ENCODE measurements around the gene BEND3. TPM values are rescaled to one million over a fixed set of nuclear protein-coding genes. Genes with fewer than 3 reads are reported as not detected.

Gene BEND3
- total and polyA plus RNA-seq, 4 donors = 2.3 to 4.3 (median 3.4) TPM

DNA sequence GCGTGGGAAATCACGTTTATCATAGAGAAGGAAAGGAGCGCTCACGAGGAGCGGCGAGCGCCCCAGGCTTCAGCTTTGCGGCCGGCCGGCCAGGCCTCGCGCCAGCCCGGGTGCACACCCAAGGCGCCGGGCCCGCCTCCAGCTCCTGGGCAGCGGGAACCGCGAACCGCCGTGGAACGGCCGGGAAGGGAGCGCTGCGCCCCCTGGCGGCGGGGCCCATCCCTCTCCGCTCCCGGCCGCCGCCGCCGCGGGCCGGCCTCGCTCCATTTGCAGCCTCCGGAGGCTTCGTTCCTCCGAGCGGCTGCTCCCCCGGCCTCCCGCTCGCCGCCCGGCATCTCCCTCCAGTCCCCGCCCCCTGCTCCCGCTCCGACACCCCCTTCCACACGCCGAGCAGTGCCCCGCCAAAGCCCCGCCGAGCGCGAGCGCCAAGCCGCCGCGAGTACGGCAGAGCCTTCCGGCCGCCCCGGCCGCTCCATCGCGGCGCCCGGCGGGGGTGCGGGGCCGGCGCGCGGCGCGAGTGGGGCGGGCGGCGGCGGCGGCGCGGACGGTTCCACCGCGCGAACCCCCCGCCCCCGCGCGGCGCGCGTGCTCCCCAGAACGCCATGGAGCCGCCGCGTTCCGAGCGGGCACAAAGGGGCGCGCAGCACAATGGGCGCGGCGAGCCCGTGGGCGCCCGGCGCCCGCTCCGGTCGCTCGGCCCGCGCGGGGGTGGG, 946 bp downstream of the BEND3 start:
- Histone ChIP-seq H3K9me3 (ENCODE audit: control insufficient read depth, insufficient read depth, low read length) (no peaks in the 10 kb centered on the region), H3K36me3 (ENCODE audit: control insufficient read depth, insufficient read depth, low read length) (no peaks in the 10 kb centered on the region), H3K4me1 (ENCODE audit: control insufficient read depth, insufficient read depth, low read length) (peaks cover 19% of the 10 kb centered on the region), H3K27me3 (ENCODE audit: control insufficient read depth, insufficient read depth, low read length) (no peaks in the 10 kb centered on the region), H3K4me3 (ENCODE audit: low read depth, low read length) (peak overlapping the region; percentile 44), H3K27ac (ENCODE audit: low read depth, low read length) (peak overlapping the region; percentile 64)
- DNase-seq (ENCODE audit: low read depth in 4 of 6, low spot score in 6 of 6) = peak in 5 of 6 donors; percentile 64 to 96 (median 75)
- 0% methylated on average over 116 of the region's 116 CpGs for WGBS (ENCODE audit: insufficient coverage)

GRCh38 chr6:107110200-107110599, 5.1 kb downstream of the BEND3 start:
- H3K36me3 ChIP-seq (ENCODE audit: control insufficient read depth, insufficient read depth, low read length) = peaks cover 2% of the 10 kb centered on the region
- H3K27me3 ChIP-seq (ENCODE audit: control insufficient read depth, insufficient read depth, low read length) = no peaks in the 10 kb centered on the region
- DNase-seq (ENCODE audit: low read depth in 4 of 6, low spot score in 6 of 6) = no peak
- WGBS (ENCODE audit: insufficient coverage) = no CpG with 5 or more reads among the region's 1 CpG
- H3K9me3 ChIP-seq (ENCODE audit: control insufficient read depth, insufficient read depth, low read length) = no peaks in the 10 kb centered on the region
- no peak overlapping the region for H3K4me3 ChIP-seq (ENCODE audit: low read depth, low read length)
- H3K4me1 ChIP-seq (ENCODE audit: control insufficient read depth, insufficient read depth, low read length) = peaks cover 18% of the 10 kb centered on the region
- no peak overlapping the region for H3K27ac ChIP-seq (ENCODE audit: low read depth, low read length)

GRCh38 chr6:107108201-107108890, 7.0 kb downstream of the BEND3 start:
- H3K36me3 ChIP-seq (ENCODE audit: control insufficient read depth, insufficient read depth, low read length) = peaks cover 2% of the 10 kb centered on the region
- no peaks in the 10 kb centered on the region for H3K9me3 ChIP-seq (ENCODE audit: control insufficient read depth, insufficient read depth, low read length)
- H3K4me3 ChIP-seq (ENCODE audit: low read depth, low read length) = no peak overlapping the region
- no peak overlapping the region for H3K27ac ChIP-seq (ENCODE audit: low read depth, low read length)
- H3K4me1 ChIP-seq (ENCODE audit: control insufficient read depth, insufficient read depth, low read length) = peaks cover 11% of the 10 kb centered on the region
- no peaks in the 10 kb centered on the region for H3K27me3 ChIP-seq (ENCODE audit: control insufficient read depth, insufficient read depth, low read length)
- WGBS (ENCODE audit: insufficient coverage) = 76% methylated on average over 14 of the region's 17 CpGs
- no peak for DNase-seq (ENCODE audit: low read depth in 4 of 6, low spot score in 6 of 6)

DNA sequence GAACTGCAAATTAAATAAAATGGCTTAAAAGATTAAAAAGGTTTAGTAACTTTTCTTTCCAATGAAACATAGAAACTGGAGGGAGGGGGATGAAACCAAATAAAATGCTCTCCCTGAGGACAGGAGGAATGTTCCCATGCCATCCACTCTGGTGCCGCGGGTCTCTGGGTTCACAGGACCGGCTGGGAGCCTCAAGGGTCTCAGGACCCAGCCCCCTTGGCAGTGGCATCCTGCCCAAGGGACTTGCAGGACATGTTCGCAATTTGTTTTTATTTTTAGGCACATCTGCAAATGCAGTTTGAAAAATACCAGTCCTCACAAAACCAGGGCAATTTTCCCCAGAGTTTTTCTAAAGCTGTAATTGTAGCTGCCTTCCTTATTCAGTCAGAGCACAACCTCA, 7.5 kb downstream of the BEND3 start:
- Histone ChIP-seq H3K27ac (ENCODE audit: low read depth, low read length) (no peak overlapping the region), H3K9me3 (ENCODE audit: control insufficient read depth, insufficient read depth, low read length) (no peaks in the 10 kb centered on the region), H3K4me1 (ENCODE audit: control insufficient read depth, insufficient read depth, low read length) (peaks cover 5% of the 10 kb centered on the region), H3K36me3 (ENCODE audit: control insufficient read depth, insufficient read depth, low read length) (peaks cover 2% of the 10 kb centered on the region), H3K27me3 (ENCODE audit: control insufficient read depth, insufficient read depth, low read length) (no peaks in the 10 kb centered on the region), H3K4me3 (ENCODE audit: low read depth, low read length) (no peak overlapping the region)
- no peak for DNase-seq (ENCODE audit: low read depth in 4 of 6, low spot score in 6 of 6)
- WGBS (ENCODE audit: insufficient coverage) = 79% methylated on average over 4 of the region's 4 CpGs

DNA sequence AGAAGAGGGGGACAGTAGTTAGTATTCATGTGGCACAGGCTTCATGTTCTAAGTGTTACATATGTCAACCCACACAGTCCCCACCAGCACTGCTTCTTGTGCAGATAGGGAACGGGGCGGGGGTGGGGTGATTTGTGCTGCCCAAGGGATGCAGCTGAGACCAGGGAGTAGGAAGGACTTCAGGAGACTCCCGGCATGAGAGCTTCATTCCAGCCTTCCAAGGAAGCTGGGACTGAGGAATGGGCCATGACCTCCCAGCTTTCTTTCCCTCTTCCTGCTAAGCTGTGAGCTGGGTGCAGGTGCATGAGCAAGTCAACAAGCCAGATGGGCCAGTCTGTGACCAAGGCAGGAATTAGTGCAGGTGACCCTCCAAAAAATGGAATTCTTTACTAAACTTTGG, 9.2 kb downstream of the BEND3 start:
- Histone ChIP-seq H3K27ac (ENCODE audit: low read depth, low read length) (no peak overlapping the region), H3K36me3 (ENCODE audit: control insufficient read depth, insufficient read depth, low read length) (peaks cover 2% of the 10 kb centered on the region), H3K9me3 (ENCODE audit: control insufficient read depth, insufficient read depth, low read length) (no peaks in the 10 kb centered on the region), H3K4me1 (ENCODE audit: control insufficient read depth, insufficient read depth, low read length) (peaks cover 11% of the 10 kb centered on the region), H3K4me3 (ENCODE audit: low read depth, low read length) (no peak overlapping the region), H3K27me3 (ENCODE audit: control insufficient read depth, insufficient read depth, low read length) (no peaks in the 10 kb centered on the region)
- DNase-seq (ENCODE audit: low read depth in 4 of 6, low spot score in 6 of 6) = no peak
- WGBS (ENCODE audit: insufficient coverage) = 69% methylated on average over 2 of the region's 3 CpGs

- no peak for DNase-seq (ENCODE audit: low read depth in 4 of 6, low spot score in 6 of 6)
- no peaks in the 10 kb centered on the region for H3K27me3 ChIP-seq (ENCODE audit: control insufficient read depth, insufficient read depth, low read length)
- peaks cover 2% of the 10 kb centered on the region for H3K36me3 ChIP-seq (ENCODE audit: control insufficient read depth, insufficient read depth, low read length)
- H3K4me3 ChIP-seq (ENCODE audit: low read depth, low read length) = no peak overlapping the region
- H3K27ac ChIP-seq (ENCODE audit: low read depth, low read length) = no peak overlapping the region
- WGBS (ENCODE audit: insufficient coverage) = 89% methylated on average over 6 of the region's 7 CpGs
- H3K9me3 ChIP-seq (ENCODE audit: control insufficient read depth, insufficient read depth, low read length) = no peaks in the 10 kb centered on the region
- peaks cover 11% of the 10 kb centered on the region for H3K4me1 ChIP-seq (ENCODE audit: control insufficient read depth, insufficient read depth, low read length)
These were observed 9.7 kb downstream of the BEND3 start for GRCh38 chr6:107105511-107106116.

GRCh38 chr6:107103082-107103481, 12.2 kb downstream of the BEND3 start:
- Histone ChIP-seq H3K36me3 (ENCODE audit: control insufficient read depth, insufficient read depth, low read length) (peaks cover 8% of the 10 kb centered on the region), H3K9me3 (ENCODE audit: control insufficient read depth, insufficient read depth, low read length) (no peaks in the 10 kb centered on the region), H3K27me3 (ENCODE audit: control insufficient read depth, insufficient read depth, low read length) (no peaks in the 10 kb centered on the region), H3K4me3 (ENCODE audit: low read depth, low read length) (no peak overlapping the region), H3K4me1 (ENCODE audit: control insufficient read depth, insufficient read depth, low read length) (peaks cover 11% of the 10 kb centered on the region), H3K27ac (ENCODE audit: low read depth, low read length) (no peak overlapping the region)
- 89% methylated on average over 6 of the region's 6 CpGs for WGBS (ENCODE audit: insufficient coverage)
- no peak for DNase-seq (ENCODE audit: low read depth in 4 of 6, low spot score in 6 of 6)

- whole genome bisulfite sequencing (ENCODE audit: insufficient coverage) = 69% methylated on average over 6 of the region's 7 CpGs
- Histone ChIP-seq H3K4me1 (ENCODE audit: control insufficient read depth, insufficient read depth, low read length) (peaks cover 7% of the 10 kb centered on the region), H3K27me3 (ENCODE audit: control insufficient read depth, insufficient read depth, low read length) (no peaks in the 10 kb centered on the region), H3K36me3 (ENCODE audit: control insufficient read depth, insufficient read depth, low read length) (peaks cover 6% of the 10 kb centered on the region), H3K9me3 (ENCODE audit: control insufficient read depth, insufficient read depth, low read length) (no peaks in the 10 kb centered on the region), H3K4me3 (ENCODE audit: low read depth, low read length) (no peak overlapping the region), H3K27ac (ENCODE audit: low read depth, low read length) (no peak overlapping the region)
- DNase-seq (ENCODE audit: low read depth in 4 of 6, low spot score in 6 of 6) = peak in 1 of 6 donors; percentile 11
These were observed 12.9 kb downstream of the BEND3 start for GRCh38 chr6:107102414-107102805.

DNA sequence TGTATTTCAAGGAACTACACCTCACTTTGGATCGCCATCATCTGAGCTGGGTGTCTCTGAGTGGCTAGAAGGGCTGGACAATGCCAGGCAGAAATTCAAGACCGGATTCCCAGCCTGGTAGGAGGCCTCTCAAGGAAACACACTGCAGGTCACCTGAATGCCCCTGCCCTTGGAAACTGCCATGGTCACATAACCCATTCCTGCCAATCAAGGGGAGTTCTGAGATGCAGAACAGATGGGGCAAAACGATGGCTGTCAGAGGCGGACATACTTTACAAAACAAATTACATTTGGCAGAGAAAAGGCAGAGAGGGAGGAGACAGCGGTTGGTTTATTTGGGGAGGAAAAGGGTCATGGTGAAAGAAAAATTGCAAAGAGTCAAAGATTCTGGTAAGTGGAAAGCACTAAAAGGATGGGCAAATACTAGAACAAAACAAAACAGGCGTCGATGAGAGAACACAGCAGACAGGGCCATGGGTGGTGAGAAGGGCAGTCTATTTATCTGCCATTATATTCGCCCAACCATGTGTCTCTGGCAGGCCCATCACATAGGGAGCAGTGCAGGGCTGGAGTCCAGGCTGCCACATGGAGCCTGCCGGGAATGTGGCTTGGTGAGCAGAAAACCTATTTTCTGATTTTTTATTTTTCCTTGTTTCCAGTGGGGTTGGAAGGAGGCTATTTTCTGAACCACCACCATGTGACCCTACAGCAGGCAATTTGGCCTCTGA, 13.5 kb downstream of the BEND3 start:
- H3K36me3 ChIP-seq (ENCODE audit: control insufficient read depth, insufficient read depth, low read length) = peaks cover 10% of the 10 kb centered on the region
- no peaks in the 10 kb centered on the region for H3K9me3 ChIP-seq (ENCODE audit: control insufficient read depth, insufficient read depth, low read length)
- no peak overlapping the region for H3K27ac ChIP-seq (ENCODE audit: low read depth, low read length)
- H3K27me3 ChIP-seq (ENCODE audit: control insufficient read depth, insufficient read depth, low read length) = no peaks in the 10 kb centered on the region
- peak in 2 of 6 donors; percentile 43 to 54 for DNase-seq (ENCODE audit: low read depth in 4 of 6, low spot score in 6 of 6)
- H3K4me3 ChIP-seq (ENCODE audit: low read depth, low read length) = no peak overlapping the region
- WGBS (ENCODE audit: insufficient coverage) = 21% methylated on average over 4 of the region's 9 CpGs
- peaks cover 7% of the 10 kb centered on the region for H3K4me1 ChIP-seq (ENCODE audit: control insufficient read depth, insufficient read depth, low read length)
